CD14-positive monocyte (primary cell): ENCODE data around the gene RPS23. TPM values are rescaled to one million over a fixed set of nuclear protein-coding genes. Genes with fewer than 3 reads are reported as not detected.

Experiments used
- DNase-seq, 3 donors: peaks; one replicate each; pipeline ENCODE4 v3.0.0-alpha.2; 2011 to 2022
- H2AFZ ChIP-seq: 2 replicates; pipeline ENCODE4 v1.6.0; 2012; ENCODE audit warnings: mild to moderate bottlenecking, low read depth, low read length, inconsistent platforms; ENCODE audit not compliant: insufficient read depth, poor library complexity, severe bottlenecking
- H3K27ac ChIP-seq, 2 donors: 1 replicate in 1 of 2; 2 replicates in 1 of 2; pipeline ENCODE4 v1.5.1; 2012 to 2013; ENCODE audit warnings: low read length in 2 of 2, control low read depth in 1 of 2, inconsistent platforms in 1 of 2, low read depth in 1 of 2, mild to moderate bottlenecking in 1 of 2
- H3K27me3 ChIP-seq, 2 donors: one replicate each; pipeline versions ENCODE4 v1.6.0 to v1.6.1; 2011 to 2013; ENCODE audit warnings: low read length in 2 of 2; ENCODE audit not compliant: control insufficient read depth in 2 of 2, insufficient read depth in 2 of 2
- H3K36me3 ChIP-seq, 2 donors: replicated peaks in 1 of 2; 1 replicate in 1 of 2; 2 replicates in 1 of 2; pipeline versions ENCODE4 v1.5.1 to v1.6.1; 2012 to 2013; ENCODE audit warnings: low read length in 2 of 2, control low read depth in 1 of 2, inconsistent platforms in 1 of 2, mild to moderate bottlenecking in 1 of 2; ENCODE audit not compliant: insufficient read depth in 2 of 2, control insufficient read depth in 1 of 2
- H3K4me1 ChIP-seq, 2 donors: 1 replicate in 1 of 2; 2 replicates in 1 of 2; pipeline versions ENCODE4 v1.5.1 to v1.6.1; 2012 to 2013; ENCODE audit warnings: low read length in 2 of 2, control low read depth in 1 of 2, inconsistent platforms in 1 of 2, mild to moderate bottlenecking in 1 of 2, moderate library complexity in 1 of 2; ENCODE audit not compliant: insufficient read depth in 2 of 2, control insufficient read depth in 1 of 2
- H3K4me2 ChIP-seq: replicated peaks from 2 replicates; pipeline ENCODE3; 2012; ENCODE audit warnings: low read length, moderate library complexity, mild to moderate bottlenecking; ENCODE audit not compliant: poor library complexity, severe bottlenecking; ENCODE audit errors: extremely low read depth
- H3K4me3 ChIP-seq, 3 experiments: fragments of 200-600 bp in 1 of 3; sonication (generic) in 1 of 3; replicated peaks in 1 of 3; 1 replicate in 2 of 3; 2 replicates in 1 of 3; pipeline ENCODE4 v1.5.1; 2011 to 2013; ENCODE audit warnings: low read length in 3 of 3, mild to moderate bottlenecking in 3 of 3, control low read depth in 2 of 3, low read depth in 2 of 3, inconsistent platforms in 1 of 3, moderate library complexity in 1 of 3
- H3K79me2 ChIP-seq: 2 replicates; pipeline ENCODE4 v1.6.0; 2012; ENCODE audit warnings: mild to moderate bottlenecking, control low read depth, inconsistent platforms, low read length, moderate library complexity; ENCODE audit not compliant: insufficient read depth
- H3K9ac ChIP-seq: 2 replicates; pipeline ENCODE4 v1.6.0; 2017; ENCODE audit warnings: low read length, mild to moderate bottlenecking; ENCODE audit not compliant: insufficient read depth, poor library complexity, severe bottlenecking
- H3K9me3 ChIP-seq, 2 donors: replicated peaks in 1 of 2; 1 replicate in 1 of 2; 2 replicates in 1 of 2; pipeline versions ENCODE4 v1.5.1 to v1.6.1; 2012 to 2013; ENCODE audit warnings: low read length in 2 of 2, control low read depth in 1 of 2; ENCODE audit not compliant: control insufficient read depth in 1 of 2, insufficient read depth in 1 of 2
- H4K20me1 ChIP-seq: 2 replicates; pipeline ENCODE4 v1.6.0; 2012; ENCODE audit warnings: mild to moderate bottlenecking, low read length, control low read depth, moderate library complexity; ENCODE audit not compliant: insufficient read depth
- H3K27ac Mint-ChIP-seq, 7 donors: one replicate each; pipeline ENCODE4 v1.8.0; 2020; ENCODE audit warnings: mild to moderate bottlenecking in 7 of 7, mixed read lengths in 7 of 7, moderate library complexity in 6 of 7, inconsistent platforms in 2 of 7
- H3K27me3 Mint-ChIP-seq, 3 donors: one replicate each; pipeline ENCODE4 v1.8.0; 2021 to 2022; ENCODE audit warnings: low read depth in 3 of 3, mild to moderate bottlenecking in 3 of 3, mixed read lengths in 3 of 3, moderate library complexity in 3 of 3, inconsistent platforms in 1 of 3
- H3K36me3 Mint-ChIP-seq, 2 donors: one replicate each; pipeline ENCODE4 v1.8.0; 2020; ENCODE audit warnings: mixed read lengths in 2 of 2, inconsistent platforms in 1 of 2, mild to moderate bottlenecking in 1 of 2
- H3K4me1 Mint-ChIP-seq: one replicate; pipeline ENCODE4 v1.8.0; 2020; ENCODE audit warnings: mild to moderate bottlenecking, mixed read lengths
- H3K4me3 Mint-ChIP-seq, 2 donors: one replicate each; pipeline ENCODE4 v1.8.0; 2020; ENCODE audit warnings: mild to moderate bottlenecking in 2 of 2, mixed read lengths in 2 of 2, moderate library complexity in 1 of 2
- H3K9me3 Mint-ChIP-seq, 7 donors: one replicate each; pipeline ENCODE4 v1.8.0; 2020 to 2022; ENCODE audit warnings: mixed read lengths in 7 of 7, mild to moderate bottlenecking in 6 of 7, moderate library complexity in 6 of 7, inconsistent platforms in 2 of 7
- CTCF ChIP-seq: fragments of 200-600 bp; IDR thresholded peaks from one replicate; pipeline ENCODE4 v1.8.0; 2022; ENCODE audit warnings: antibody characterized with exemption, mild to moderate bottlenecking
- WGBS: methylation state at CpG from one replicate; pipeline ENCODE4 v1.1.5; 2013; ENCODE audit warnings: missing lambda C conversion rate; ENCODE audit not compliant: insufficient coverage; 5-methylcytosine and 5-hydroxymethylcytosine counted together
- intact Hi-C, 2 donors: fragments of 100-400 bp; cut with micrococcal nuclease; formaldehyde crosslinking; loops; one replicate each; pipeline versions ENCODE4 v1.15.0 to v1.15.1; 2023
- polyA plus RNA-seq, 3 donors: library from polyadenylated mRNA; depleted of rRNA in 1 of 3; unstranded in 2 of 3; stranded (reverse) in 1 of 3; fragments of 300-500 nt in 2 of 3; fragments of >200 nt in 1 of 3; fragmentation: Illumina TruSeq in 2 of 3; gene quantifications; 1 replicate in 2 of 3; 2 replicates in 1 of 3; pipeline ENCODE4 v1.2.3, GENCODE V29; 2012 to 2021

Gene RPS23
- polyA plus RNA-seq, 3 donors = 1,200 to 3,765 (median 1,267) TPM

- no peak overlapping the region for H3K4me2 ChIP-seq
- H3K4me3 ChIP-seq = no peak overlapping the region
- no peak overlapping the region for H2AFZ ChIP-seq
- Mint-ChIP-seq H3K36me3 (peaks cover 0 to 8% of the 10 kb centered on the region in 2 donors), H3K9me3 (peaks cover 0 to under 1% (median 0%) of the 10 kb centered on the region in 7 donors), H3K4me1 (peaks cover 3% of the 10 kb centered on the region), H3K27ac (no peak overlapping the region), H3K4me3 (no peak overlapping the region), H3K27me3 (peaks cover 0 to 1% (median 0%) of the 10 kb centered on the region in 3 donors)
- WGBS = 17% methylated on average over 1 of the region's 5 CpGs
- H3K36me3 ChIP-seq = no peaks in the 10 kb centered on the region
- H3K9me3 ChIP-seq = no peaks in the 10 kb centered on the region
- H3K27me3 ChIP-seq = no peaks in the 10 kb centered on the region
- TF ChIP-seq CTCF = no peak
- intact Hi-C loops = no loop called here
- no peak for DNase-seq
- H4K20me1 ChIP-seq = no peaks in the 10 kb centered on the region
- no peak overlapping the region for H3K27ac ChIP-seq
- H3K9ac ChIP-seq = no peak overlapping the region
- no peaks in the 10 kb centered on the region for H3K79me2 ChIP-seq
- H3K4me1 ChIP-seq = no peaks in the 10 kb centered on the region
Measured at GRCh38 chr5:82313016-82313415, 34.9 kb upstream of the RPS23 start.

DNA sequence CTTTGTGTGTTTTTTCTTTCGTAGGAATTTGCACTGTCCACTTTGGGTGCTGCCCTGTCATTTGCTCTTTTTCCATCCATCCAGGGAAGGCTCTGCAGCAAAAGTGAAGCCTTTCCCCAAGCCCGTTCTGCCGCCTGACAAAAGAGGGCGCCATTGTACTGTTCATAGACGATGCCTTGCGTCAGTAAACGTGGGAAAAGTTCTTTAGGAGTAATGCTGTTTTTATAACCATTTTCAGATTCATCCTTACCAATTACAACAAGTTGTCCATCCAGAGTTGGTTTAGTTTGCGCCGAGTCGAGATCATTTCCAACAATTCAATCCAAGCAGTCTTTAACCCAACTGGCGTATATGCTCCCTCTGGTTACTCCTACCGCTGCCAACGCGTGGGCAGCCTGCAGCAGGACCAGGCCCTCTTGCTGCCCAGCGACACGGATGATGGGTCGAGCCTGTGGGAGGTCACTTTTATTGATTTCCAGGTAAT, 34.3 kb upstream of the RPS23 start:
- H3K4me2 ChIP-seq = no peak overlapping the region
- WGBS = 70% methylated on average over 9 of the region's 17 CpGs
- H3K4me3 ChIP-seq = no peak overlapping the region
- Mint-ChIP-seq H3K36me3 (peaks cover 0 to 8% of the 10 kb centered on the region in 2 donors), H3K9me3 (peaks cover 0 to 3% (median 0%) of the 10 kb centered on the region in 7 donors), H3K4me3 (no peak overlapping the region), H3K27me3 (peaks cover 0 to 1% (median under 1%) of the 10 kb centered on the region in 3 donors), H3K27ac (peak overlapping the region in 1 of 7 donors; percentile 23), H3K4me1 (peaks cover 3% of the 10 kb centered on the region)
- H3K27ac ChIP-seq = no peak overlapping the region
- DNase-seq = peak; percentile 6 to 12 (median 11)
- no peaks in the 10 kb centered on the region for H3K79me2 ChIP-seq
- peak; percentile 57 for TF ChIP-seq CTCF
- no peaks in the 10 kb centered on the region for H3K9me3 ChIP-seq
- no peaks in the 10 kb centered on the region for H4K20me1 ChIP-seq
- H3K36me3 ChIP-seq = no peaks in the 10 kb centered on the region
- H3K27me3 ChIP-seq = no peaks in the 10 kb centered on the region
- intact Hi-C loops = no loop called here
- H2AFZ ChIP-seq = no peak overlapping the region
- H3K9ac ChIP-seq = no peak overlapping the region
- no peaks in the 10 kb centered on the region for H3K4me1 ChIP-seq
